ENCODE data around the gene ABL2. TPM values are rescaled to one million over a fixed set of nuclear protein-coding genes. Genes with fewer than 3 reads are reported as not detected.

The ABL2 gene
- total RNA-seq, 1 donor from 2014 or later: 15.0 TPM

DNA sequence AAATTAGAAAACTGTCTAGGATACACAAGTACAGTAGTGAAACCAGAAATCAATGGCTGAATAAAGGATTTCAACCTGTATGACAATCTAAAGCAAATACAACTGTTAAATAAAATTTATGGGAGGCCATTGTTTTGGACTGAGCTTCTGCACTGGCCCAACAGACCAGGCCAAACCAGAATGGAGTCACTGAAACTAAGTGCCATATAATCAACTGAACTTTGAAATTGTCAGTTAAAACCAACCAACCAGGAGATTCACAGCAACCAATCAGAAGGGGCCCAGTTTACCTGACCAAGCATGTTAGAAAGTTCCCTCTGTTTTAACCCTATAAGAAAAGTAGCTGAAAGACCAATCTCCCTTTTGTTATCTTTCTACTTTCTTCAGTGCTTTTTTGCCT, 33.6 kb upstream of the ABL2 start:
- Histone ChIP-seq H3K9me3 (no peaks in the 10 kb centered on the region), H3K4me3 (no peak overlapping the region), H3K4me1 (no peaks in the 10 kb centered on the region), H3K36me3 (no peaks in the 10 kb centered on the region), H3K27ac (no peak overlapping the region), H3K27me3 (no peaks in the 10 kb centered on the region)
- no peak for DNase-seq (ENCODE audit: extremely low spot score in 2 of 2)
- intact Hi-C loops (cut with DNase I): no loop called here
- no peak for TF ChIP-seq POLR2AphosphoS5 (IDR thresholded peaks at IDR 0.05; ENCODE audit: insufficient read depth in 1 of 2, low read depth in 1 of 2)
- TF ChIP-seq, protein P1, sequence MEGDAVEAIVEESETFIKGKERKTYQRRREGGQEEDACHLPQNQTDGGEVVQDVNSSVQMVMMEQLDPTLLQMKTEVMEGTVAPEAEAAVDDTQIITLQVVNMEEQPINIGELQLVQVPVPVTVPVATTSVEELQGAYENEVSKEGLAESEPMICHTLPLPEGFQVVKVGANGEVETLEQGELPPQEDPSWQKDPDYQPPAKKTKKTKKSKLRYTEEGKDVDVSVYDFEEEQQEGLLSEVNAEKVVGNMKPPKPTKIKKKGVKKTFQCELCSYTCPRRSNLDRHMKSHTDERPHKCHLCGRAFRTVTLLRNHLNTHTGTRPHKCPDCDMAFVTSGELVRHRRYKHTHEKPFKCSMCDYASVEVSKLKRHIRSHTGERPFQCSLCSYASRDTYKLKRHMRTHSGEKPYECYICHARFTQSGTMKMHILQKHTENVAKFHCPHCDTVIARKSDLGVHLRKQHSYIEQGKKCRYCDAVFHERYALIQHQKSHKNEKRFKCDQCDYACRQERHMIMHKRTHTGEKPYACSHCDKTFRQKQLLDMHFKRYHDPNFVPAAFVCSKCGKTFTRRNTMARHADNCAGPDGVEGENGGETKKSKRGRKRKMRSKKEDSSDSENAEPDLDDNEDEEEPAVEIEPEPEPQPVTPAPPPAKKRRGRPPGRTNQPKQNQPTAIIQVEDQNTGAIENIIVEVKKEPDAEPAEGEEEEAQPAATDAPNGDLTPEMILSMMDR (IDR thresholded peaks at IDR 0.05): no peak
- TF ChIP-seq POLR2A (IDR thresholded peaks at IDR 0.05): no peak

DNA sequence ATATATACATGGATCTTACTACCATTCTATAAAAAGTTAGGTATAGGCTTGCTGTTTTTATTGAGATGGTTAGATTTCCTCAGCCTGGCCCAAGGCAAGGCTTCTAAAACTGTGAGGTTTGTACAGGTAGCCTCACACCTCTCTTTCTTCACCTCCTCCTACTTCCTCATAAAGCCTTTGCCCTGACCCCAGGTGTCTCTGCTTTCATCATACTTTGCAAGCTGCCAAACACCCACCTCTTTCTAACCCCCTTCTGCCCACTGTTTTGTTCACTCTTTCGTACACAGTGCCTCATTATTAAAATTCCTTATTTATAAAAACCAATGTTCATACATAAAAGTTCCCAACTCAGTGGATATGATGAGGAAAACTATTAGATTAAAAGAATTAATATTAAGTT, 32.7 kb upstream of the ABL2 start:
- H3K4me1 ChIP-seq: no peaks in the 10 kb centered on the region
- no peak overlapping the region for H3K4me3 ChIP-seq
- TF ChIP-seq POLR2AphosphoS5 (IDR thresholded peaks at IDR 0.05; ENCODE audit: insufficient read depth in 1 of 2, low read depth in 1 of 2) (no peak), POLR2A (IDR thresholded peaks at IDR 0.05) (no peak)
- TF ChIP-seq, protein P1 (IDR thresholded peaks at IDR 0.05): no peak
- no peak overlapping the region for H3K27ac ChIP-seq
- no peak for DNase-seq (ENCODE audit: extremely low spot score in 2 of 2)
- intact Hi-C loops (cut with DNase I): no loop called here
- H3K27me3 ChIP-seq: no peaks in the 10 kb centered on the region
- no peaks in the 10 kb centered on the region for H3K36me3 ChIP-seq
- no peaks in the 10 kb centered on the region for H3K9me3 ChIP-seq

DNA sequence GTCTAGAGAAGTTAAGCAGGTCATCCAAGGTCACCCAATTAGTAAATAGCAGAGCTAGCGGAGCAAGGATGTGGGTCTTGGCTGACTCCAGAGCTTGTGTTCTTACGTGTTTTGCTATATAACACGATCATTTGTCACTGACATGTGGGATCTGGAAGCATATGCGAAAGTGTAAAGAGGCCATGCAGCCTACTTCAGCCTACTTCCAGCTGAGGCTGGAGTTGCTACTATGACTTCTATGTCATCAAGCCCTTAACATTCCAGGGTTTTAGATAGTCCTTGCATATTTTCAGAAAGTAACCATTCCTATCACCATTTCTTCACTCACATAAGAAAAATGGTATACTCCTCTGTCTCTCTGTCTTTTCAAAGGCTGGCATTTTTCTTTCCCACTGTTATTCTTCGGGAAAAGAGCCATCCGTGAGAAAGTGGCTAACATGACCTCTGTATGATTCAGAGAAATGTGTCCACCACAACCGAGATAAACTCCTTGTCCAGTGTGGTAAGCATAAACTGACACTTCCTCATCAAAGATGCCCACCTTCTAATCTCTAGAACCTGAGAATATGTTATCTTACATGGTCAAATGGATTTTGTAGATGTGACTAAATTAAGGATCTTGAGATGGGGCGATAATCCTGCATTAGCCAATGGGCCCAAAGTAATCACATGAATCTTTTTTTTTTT, 24.0 kb upstream of the ABL2 start:
- TF ChIP-seq POLR2AphosphoS5 (IDR thresholded peaks at IDR 0.05; ENCODE audit: insufficient read depth in 1 of 2, low read depth in 1 of 2): no peak
- TF ChIP-seq POLR2A (IDR thresholded peaks at IDR 0.05): no peak
- TF ChIP-seq, protein P1 (IDR thresholded peaks at IDR 0.05): no peak
- Histone ChIP-seq H3K27me3 (no peaks in the 10 kb centered on the region), H3K9me3 (no peaks in the 10 kb centered on the region), H3K36me3 (no peaks in the 10 kb centered on the region), H3K4me1 (no peaks in the 10 kb centered on the region), H3K4me3 (no peak overlapping the region), H3K27ac (no peak overlapping the region)
- intact Hi-C loops (cut with DNase I): loop anchor here (10.0 kb wide), 1 partner anchor 51 kb away; no protein-coding TSS in a partner anchor
- no peak for DNase-seq (ENCODE audit: extremely low spot score in 2 of 2)

DNA sequence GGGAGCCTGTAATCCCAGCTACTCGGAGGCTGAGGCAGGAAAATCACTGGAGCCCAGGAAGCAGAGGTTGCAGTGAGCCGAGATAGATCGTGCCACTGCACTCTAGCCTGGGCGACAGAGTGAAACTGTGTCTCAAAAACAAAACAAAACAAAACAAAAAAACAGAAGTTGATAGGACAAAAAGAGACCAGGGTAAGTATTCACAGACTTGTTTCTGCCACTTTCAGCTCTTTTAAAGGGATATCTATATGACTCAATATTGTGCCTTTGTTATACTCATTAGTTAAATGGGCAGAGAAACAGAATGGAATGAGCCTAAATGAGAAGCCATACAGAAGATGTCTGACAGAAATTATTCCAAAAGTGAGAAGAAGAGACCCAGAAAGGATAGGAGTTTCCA, 23.1 kb upstream of the ABL2 start:
- intact Hi-C loops (cut with DNase I): loop anchor here (10.0 kb wide), 1 partner anchor 52 kb away; no protein-coding TSS in a partner anchor
- H3K4me1 ChIP-seq: no peaks in the 10 kb centered on the region
- no peaks in the 10 kb centered on the region for H3K9me3 ChIP-seq
- H3K27ac ChIP-seq: no peak overlapping the region
- DNase-seq (ENCODE audit: extremely low spot score in 2 of 2): no peak
- no peak for TF ChIP-seq POLR2AphosphoS5 (IDR thresholded peaks at IDR 0.05; ENCODE audit: insufficient read depth in 1 of 2, low read depth in 1 of 2)
- TF ChIP-seq, protein P1 (IDR thresholded peaks at IDR 0.05): no peak
- no peak for TF ChIP-seq POLR2A (IDR thresholded peaks at IDR 0.05)
- no peak overlapping the region for H3K4me3 ChIP-seq
- no peaks in the 10 kb centered on the region for H3K27me3 ChIP-seq
- no peaks in the 10 kb centered on the region for H3K36me3 ChIP-seq

DNA sequence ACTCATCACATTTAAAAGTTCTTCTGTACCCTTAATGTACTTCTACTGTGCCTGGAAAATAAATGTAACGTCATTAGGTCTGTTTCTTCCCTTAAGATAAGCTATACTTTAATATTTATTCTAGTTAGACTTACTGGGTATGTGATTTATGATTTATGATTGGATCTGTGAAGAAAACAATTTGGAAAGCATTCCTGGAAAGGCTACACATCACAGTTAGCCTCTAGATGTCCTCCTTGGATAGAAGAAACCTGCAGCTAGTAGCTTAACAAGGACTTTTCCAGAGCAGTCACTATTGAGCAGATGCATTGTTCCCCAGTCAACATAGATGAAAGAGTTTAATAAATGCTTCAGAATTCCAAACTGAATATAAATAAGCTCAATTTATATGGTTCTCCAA, 22.2 kb upstream of the ABL2 start:
- Histone ChIP-seq H3K9me3 (no peaks in the 10 kb centered on the region), H3K36me3 (no peaks in the 10 kb centered on the region), H3K27ac (no peak overlapping the region), H3K4me1 (no peaks in the 10 kb centered on the region), H3K4me3 (no peak overlapping the region), H3K27me3 (no peaks in the 10 kb centered on the region)
- no peak for DNase-seq (ENCODE audit: extremely low spot score in 2 of 2)
- no peak for TF ChIP-seq POLR2AphosphoS5 (IDR thresholded peaks at IDR 0.05; ENCODE audit: insufficient read depth in 1 of 2, low read depth in 1 of 2)
- TF ChIP-seq, protein P1 (IDR thresholded peaks at IDR 0.05): no peak
- TF ChIP-seq POLR2A (IDR thresholded peaks at IDR 0.05): no peak
- intact Hi-C loops (cut with DNase I): loop anchor here (10.0 kb wide), 1 partner anchor 53 kb away; no protein-coding TSS in a partner anchor

Measured in vagina (tissue), 2 donors.